Activated T-helper 1 cell treated with anti-CD3 and anti-CD28 coated beads, Interleukin-12 subunit alpha, Interleukin-12 subunit beta, Interleukin-2, Interleukin-4 antibody, amounts not matched to agents 30 ng/mL and 10 ng/mL and 1 ng/mL, durations not matched to agents 14 hours and 24 hours and 36 hours (primary cell): ENCODE results near the gene E2F8. TPM values are rescaled to one million over a fixed set of nuclear protein-coding genes. Genes with fewer than 3 reads are reported as not detected.

Source experiments
- DNase-seq: peaks from one replicate; pipeline ENCODE4 v3.0.0; 2021; ENCODE audit warnings: low spot score
- H3K27ac Mint-ChIP-seq: one replicate; pipeline ENCODE4 v1.8.0; 2021; ENCODE audit warnings: mild to moderate bottlenecking, mixed read lengths
- H3K27me3 Mint-ChIP-seq: one replicate; pipeline ENCODE4 v1.8.0; 2022; ENCODE audit warnings: mild to moderate bottlenecking, moderate library complexity, mixed read lengths; ENCODE audit not compliant: insufficient read depth
- H3K36me3 Mint-ChIP-seq: one replicate; pipeline ENCODE4 v1.8.0; 2021; ENCODE audit warnings: low read depth, mixed read lengths
- H3K4me1 Mint-ChIP-seq: one replicate; pipeline ENCODE4 v1.8.0; 2021; ENCODE audit warnings: low read depth, mixed read lengths
- H3K4me3 Mint-ChIP-seq: one replicate; pipeline ENCODE4 v1.8.0; 2021; ENCODE audit warnings: mild to moderate bottlenecking, moderate library complexity, mixed read lengths
- H3K9me3 Mint-ChIP-seq: one replicate; pipeline ENCODE4 v1.8.0; 2021; ENCODE audit warnings: mixed read lengths
- intact Hi-C: fragments of 100-400 bp; cut with micrococcal nuclease; formaldehyde crosslinking; loops from one replicate; pipeline ENCODE4 v1.15.1; 2024
- total RNA-seq: library from RNA; stranded (reverse); gene quantifications from 2 replicates; pipeline ENCODE4 v1.2.3, GENCODE V29; 2022

Gene E2F8
- total RNA-seq, 1 donor from 2014 or later: 28.2 TPM

- Mint-ChIP-seq H3K27me3 (no peaks in the 10 kb centered on the region), H3K4me1 (peaks cover 15% of the 10 kb centered on the region), H3K4me3 (no peak overlapping the region), H3K9me3 (no peaks in the 10 kb centered on the region), H3K27ac (no peak overlapping the region), H3K36me3 (peaks cover 56% of the 10 kb centered on the region)
- intact Hi-C loops: no loop called here
- DNase-seq: no peak
These were observed 11.8 kb downstream of the E2F8 start for GRCh38 chr11:19228968-19229367.

DNA sequence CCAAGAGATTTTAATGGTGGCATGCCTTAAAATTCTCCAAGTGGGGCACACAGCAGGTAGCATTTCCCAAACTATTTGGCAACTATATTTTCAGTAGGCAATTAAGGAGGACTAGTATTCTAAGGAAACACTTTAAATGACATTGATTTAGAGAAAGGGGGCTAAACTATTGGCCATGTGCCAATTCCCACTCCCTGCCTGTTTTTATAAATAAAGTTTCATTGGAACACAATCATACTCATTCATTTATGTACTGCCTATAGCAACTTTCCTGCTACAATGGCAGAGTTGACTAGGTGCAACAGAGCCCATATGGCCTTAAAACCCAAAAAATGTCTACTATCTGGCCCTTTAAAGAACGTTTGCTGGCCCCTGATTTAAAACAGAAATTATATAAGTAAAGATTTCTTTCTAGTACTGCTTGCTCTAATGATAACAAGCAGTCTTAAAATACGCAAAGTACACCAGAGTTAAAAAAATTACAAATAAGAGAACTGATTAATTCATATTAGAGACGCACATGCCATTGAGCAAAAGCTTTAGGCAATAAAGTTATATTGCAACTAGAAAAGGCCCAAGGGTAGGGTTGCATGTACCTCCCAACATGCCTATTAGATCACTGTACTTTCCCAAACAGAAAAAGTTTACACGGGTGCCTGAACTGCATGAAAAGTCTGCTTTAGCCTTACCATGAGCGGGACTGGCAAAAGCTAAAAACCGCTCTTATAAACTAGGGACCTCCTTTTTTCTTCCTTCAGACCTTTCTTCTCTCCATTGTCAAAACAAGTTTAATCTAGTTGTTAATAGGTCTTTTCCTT, 14.2 kb downstream of the E2F8 start:
- Mint-ChIP-seq H3K4me1 (peaks cover 11% of the 10 kb centered on the region), H3K36me3 (peaks cover 53% of the 10 kb centered on the region), H3K4me3 (no peak overlapping the region), H3K27me3 (no peaks in the 10 kb centered on the region), H3K27ac (no peak overlapping the region), H3K9me3 (no peaks in the 10 kb centered on the region)
- intact Hi-C loops: no loop called here
- no peak for DNase-seq

GRCh38 chr11:19225581-19225980, 15.2 kb downstream of the E2F8 start:
- Mint-ChIP-seq H3K36me3 (peaks cover 48% of the 10 kb centered on the region), H3K27me3 (no peaks in the 10 kb centered on the region), H3K9me3 (no peaks in the 10 kb centered on the region), H3K4me1 (peaks cover 8% of the 10 kb centered on the region), H3K4me3 (no peak overlapping the region), H3K27ac (no peak overlapping the region)
- no peak for DNase-seq
- intact Hi-C loops: no loop called here

DNA sequence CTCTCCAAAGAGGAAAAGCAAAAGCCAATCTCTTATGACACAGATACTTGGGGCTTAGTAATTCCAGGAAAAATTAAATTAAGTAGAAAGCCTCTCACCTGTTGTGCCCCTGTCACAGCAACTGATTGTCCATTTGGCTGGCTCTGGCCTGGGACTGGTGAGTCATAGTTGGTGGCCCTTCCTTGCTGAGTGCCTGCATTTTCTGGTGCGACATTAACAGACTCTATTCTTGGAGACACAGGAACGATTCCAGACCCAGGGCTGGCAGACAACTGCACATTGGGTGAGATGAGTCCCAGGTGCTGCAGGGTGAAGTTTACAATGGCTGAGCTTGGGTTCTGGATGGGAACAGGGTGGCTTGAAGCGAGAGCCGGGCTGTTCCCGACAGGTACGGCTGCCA, 15.6 kb downstream of the E2F8 start:
- Mint-ChIP-seq H3K4me1 (peaks cover 6% of the 10 kb centered on the region), H3K36me3 (peaks cover 44% of the 10 kb centered on the region), H3K4me3 (no peak overlapping the region), H3K9me3 (no peaks in the 10 kb centered on the region), H3K27me3 (no peaks in the 10 kb centered on the region), H3K27ac (no peak overlapping the region)
- no peak for DNase-seq
- intact Hi-C loops: no loop called here

GRCh38 chr11:19220903-19221724, 19.6 kb downstream of the E2F8 start:
- Mint-ChIP-seq H3K9me3 (no peaks in the 10 kb centered on the region), H3K36me3 (peaks cover 24% of the 10 kb centered on the region), H3K27me3 (peaks cover 4% of the 10 kb centered on the region), H3K4me3 (no peak overlapping the region), H3K27ac (no peak overlapping the region), H3K4me1 (no peaks in the 10 kb centered on the region)
- no peak for DNase-seq
- intact Hi-C loops: no loop called here

DNA sequence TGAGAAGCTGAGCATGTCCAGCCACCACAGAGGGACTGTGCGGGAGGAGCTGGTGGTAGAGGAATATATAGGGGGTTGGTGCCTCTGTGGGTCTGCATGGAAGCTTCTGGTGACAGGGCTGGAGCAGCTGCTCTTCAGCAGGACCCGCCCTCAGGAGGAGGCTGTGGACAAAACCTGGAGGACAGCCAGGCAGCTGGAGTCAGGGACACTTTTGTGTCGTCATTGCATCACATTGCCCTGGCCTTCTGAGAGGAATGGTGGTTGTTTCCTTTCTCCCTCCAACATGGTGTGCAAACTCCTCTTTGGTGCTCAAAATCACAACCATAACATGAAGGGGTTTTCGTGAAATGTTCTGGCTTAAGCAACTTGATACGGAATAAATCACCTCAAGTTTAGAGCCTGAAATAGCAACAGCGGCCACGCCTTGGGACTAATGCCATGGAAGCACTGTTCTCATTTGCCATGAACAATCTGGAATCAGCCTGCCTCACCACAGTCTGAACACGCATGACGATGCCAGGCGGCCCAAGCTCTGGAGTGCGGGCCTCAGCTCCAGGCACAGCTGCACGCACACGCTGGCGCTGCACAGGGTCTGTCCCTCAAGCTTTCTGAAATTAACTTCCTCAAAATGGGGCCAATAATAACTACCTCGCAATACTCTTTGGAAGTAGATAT, 21.8 kb downstream of the E2F8 start:
- no peak overlapping the region for H3K27ac Mint-ChIP-seq
- intact Hi-C loops: no loop called here
- H3K9me3 Mint-ChIP-seq: no peaks in the 10 kb centered on the region
- H3K4me3 Mint-ChIP-seq: no peak overlapping the region
- H3K4me1 Mint-ChIP-seq: no peaks in the 10 kb centered on the region
- H3K27me3 Mint-ChIP-seq: peaks cover 19% of the 10 kb centered on the region
- peaks cover 7% of the 10 kb centered on the region for H3K36me3 Mint-ChIP-seq
- DNase-seq: no peak

DNA sequence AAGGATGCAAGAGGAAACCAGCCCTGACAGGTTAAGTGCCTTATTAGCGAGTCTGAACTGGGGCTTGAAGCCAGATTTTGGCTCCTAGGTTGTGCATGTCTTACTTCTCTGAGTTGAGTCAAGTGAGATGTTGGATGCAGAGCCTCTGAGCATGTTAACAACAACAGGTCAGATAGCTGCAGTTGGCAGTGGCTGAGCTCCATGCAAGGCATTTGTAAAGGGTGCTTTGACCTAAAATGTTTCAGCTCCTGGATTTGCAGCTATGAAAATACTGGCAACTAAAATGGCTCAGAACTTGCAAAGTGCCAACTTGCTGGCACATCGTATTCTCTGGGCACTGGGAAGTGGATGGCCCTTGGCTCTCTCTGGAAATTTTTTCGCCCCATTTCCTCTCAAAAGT, 22.5 kb downstream of the E2F8 start:
- H3K36me3 Mint-ChIP-seq: peaks cover 4% of the 10 kb centered on the region
- intact Hi-C loops: no loop called here

DNA sequence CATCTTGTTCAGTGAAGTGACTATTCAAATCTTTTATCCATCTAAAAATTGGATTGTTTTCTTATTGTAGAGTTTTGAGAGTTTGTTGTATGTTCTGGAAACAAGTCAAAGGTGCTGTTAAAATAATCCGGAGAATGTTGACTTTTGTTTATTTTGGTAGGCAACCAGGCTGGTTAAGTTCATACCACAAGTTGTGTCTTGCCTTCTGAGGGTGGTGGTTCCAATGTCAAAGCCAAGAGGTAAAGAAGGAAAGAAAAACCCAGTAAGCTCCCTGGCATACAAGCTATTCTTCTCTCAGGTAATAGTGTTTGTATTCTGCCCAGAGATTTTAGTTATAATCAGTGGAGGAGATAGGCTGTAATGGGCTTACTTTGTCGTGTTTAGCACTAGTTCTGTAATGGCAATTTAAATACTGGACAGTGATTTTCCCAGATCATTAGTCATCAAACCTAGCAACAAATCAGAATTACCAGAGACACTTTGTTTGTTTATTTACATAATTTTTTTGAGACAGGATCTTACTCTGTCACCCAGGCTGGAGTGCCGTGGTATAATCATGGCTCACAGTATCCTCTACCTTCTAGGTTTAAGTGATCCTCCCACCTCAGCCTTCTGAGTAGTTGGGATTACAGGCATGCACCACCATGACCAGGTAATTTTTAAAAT, 23.9 kb downstream of the E2F8 start:
- H3K9me3 Mint-ChIP-seq: no peaks in the 10 kb centered on the region
- no peak overlapping the region for H3K27ac Mint-ChIP-seq
- H3K27me3 Mint-ChIP-seq: peaks cover 19% of the 10 kb centered on the region
- H3K4me3 Mint-ChIP-seq: no peak overlapping the region
- no peaks in the 10 kb centered on the region for H3K36me3 Mint-ChIP-seq
- intact Hi-C loops: no loop called here
- no peaks in the 10 kb centered on the region for H3K4me1 Mint-ChIP-seq
- no peak for DNase-seq

More for the DNA sequence above, 22.5 kb downstream of the E2F8 start:
- no peaks in the 10 kb centered on the region for H3K9me3 Mint-ChIP-seq
- H3K27ac Mint-ChIP-seq: no peak overlapping the region
- H3K27me3 Mint-ChIP-seq: peaks cover 19% of the 10 kb centered on the region
- no peaks in the 10 kb centered on the region for H3K4me1 Mint-ChIP-seq
- DNase-seq: no peak
- H3K4me3 Mint-ChIP-seq: no peak overlapping the region

DNA sequence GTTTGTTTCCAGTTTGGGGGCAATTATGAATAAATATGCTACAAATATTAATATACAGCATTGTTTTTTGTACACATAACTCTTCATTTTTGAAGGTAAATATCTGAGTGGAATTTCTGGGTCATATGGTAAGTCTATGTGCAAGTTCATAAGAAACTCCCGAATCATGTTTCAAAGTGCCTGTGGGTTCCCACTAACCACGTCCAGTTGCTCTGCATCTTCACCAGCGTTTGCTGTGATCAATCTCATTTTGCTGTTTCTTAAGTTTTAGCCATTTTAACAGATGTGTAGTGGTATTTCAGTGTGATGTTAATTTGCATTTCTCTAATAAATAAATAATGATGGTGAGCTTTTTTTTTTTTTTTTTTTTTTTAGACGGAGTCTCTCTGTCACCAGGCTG, 24.7 kb downstream of the E2F8 start:
- H3K9me3 Mint-ChIP-seq: no peaks in the 10 kb centered on the region
- no peaks in the 10 kb centered on the region for H3K36me3 Mint-ChIP-seq
- no peaks in the 10 kb centered on the region for H3K4me1 Mint-ChIP-seq
- no peak overlapping the region for H3K27ac Mint-ChIP-seq
- H3K4me3 Mint-ChIP-seq: no peak overlapping the region
- peaks cover 19% of the 10 kb centered on the region for H3K27me3 Mint-ChIP-seq
- intact Hi-C loops: no loop called here
- no peak for DNase-seq

- Mint-ChIP-seq H3K9me3 (no peaks in the 10 kb centered on the region), H3K36me3 (no peaks in the 10 kb centered on the region), H3K27ac (no peak overlapping the region), H3K4me1 (no peaks in the 10 kb centered on the region), H3K4me3 (no peak overlapping the region), H3K27me3 (peaks cover 20% of the 10 kb centered on the region)
- no peak for DNase-seq
- intact Hi-C loops: no loop called here
These were observed 31.0 kb downstream of the E2F8 start for GRCh38 chr11:19209617-19210370.

DNA sequence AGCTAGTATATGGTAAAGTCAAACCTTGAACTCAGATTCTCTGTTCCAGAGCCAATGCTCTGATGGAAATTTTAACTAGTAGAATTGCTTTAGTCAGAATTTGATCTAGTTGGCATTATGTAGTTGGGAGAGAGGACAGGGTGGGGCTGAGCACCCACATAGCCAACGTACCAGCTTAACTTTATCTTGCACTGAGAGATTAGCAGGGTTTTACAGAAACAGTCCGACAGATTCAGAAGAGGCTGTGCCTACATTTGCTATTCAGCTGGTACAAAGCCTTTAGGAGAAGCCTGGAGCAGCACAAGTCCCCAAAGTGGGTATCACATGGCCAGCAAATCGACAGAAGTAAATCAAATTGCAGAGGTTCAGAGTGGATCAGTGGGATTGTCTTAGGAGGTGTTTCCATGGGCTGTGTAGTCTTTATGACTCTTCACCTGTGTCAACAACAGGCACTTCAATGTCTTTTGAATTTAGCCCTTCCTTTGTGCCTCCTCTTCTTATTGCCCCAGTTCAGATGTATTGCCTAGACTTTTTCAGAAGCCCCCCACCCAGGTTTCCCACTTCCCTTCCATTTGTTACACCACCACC, 31.7 kb downstream of the E2F8 start:
- no peak overlapping the region for H3K4me3 Mint-ChIP-seq

DNA sequence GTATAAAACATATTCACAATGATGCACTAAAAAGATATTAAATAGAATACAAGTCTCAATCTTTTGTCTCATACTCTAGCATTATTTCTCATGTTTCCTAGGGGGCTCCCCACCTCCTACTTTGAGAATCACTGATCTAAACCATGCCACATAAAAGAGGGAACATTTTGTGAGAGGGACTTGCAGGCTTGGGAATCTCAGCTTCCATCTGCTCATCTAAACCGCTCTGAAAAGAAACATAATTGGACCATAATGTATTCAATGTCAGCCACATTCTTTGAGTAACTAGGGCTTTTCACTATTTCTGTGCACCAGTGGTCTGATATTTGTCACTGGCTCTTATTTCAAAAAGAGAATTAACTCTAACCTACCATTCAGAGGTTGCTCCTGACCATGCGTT, 32.6 kb downstream of the E2F8 start:
- Mint-ChIP-seq H3K36me3 (no peaks in the 10 kb centered on the region), H3K4me1 (no peaks in the 10 kb centered on the region), H3K4me3 (no peak overlapping the region), H3K9me3 (no peaks in the 10 kb centered on the region), H3K27ac (no peak overlapping the region), H3K27me3 (peaks cover 13% of the 10 kb centered on the region)
- intact Hi-C loops: no loop called here
- no peak for DNase-seq

More for the DNA sequence above, 31.7 kb downstream of the E2F8 start:
- intact Hi-C loops: no loop called here
- Mint-ChIP-seq H3K9me3 (no peaks in the 10 kb centered on the region), H3K27me3 (peaks cover 13% of the 10 kb centered on the region), H3K36me3 (no peaks in the 10 kb centered on the region), H3K4me1 (no peaks in the 10 kb centered on the region), H3K27ac (no peak overlapping the region)
- DNase-seq: no peak
